HG03139 (cell line): ENCODE data around the gene LOXL1.

Experiments
- ATAC-seq: cut with Tn5 transposase; IDR thresholded peaks from one replicate; pipeline ENCODE4 v1.9.1; 2021; ENCODE audit not compliant: unreplicated experiment

The LOXL1 gene

GRCh38 chr15:73921254-73921925 is 4.9 kb upstream of the LOXL1 start:
- ATAC-seq = no peak

- ATAC-seq = no peak
Measured at GRCh38 chr15:73922186-73923151, 3.8 kb upstream of the LOXL1 start.

- no peak for ATAC-seq
Measured at GRCh38 chr15:73923156-73923487, 3.1 kb upstream of the LOXL1 start.

GRCh38 chr15:73923488-73924164 is 2.6 kb upstream of the LOXL1 start:
- ATAC-seq = no peak

GRCh38 chr15:73924171-73924921 is 1.9 kb upstream of the LOXL1 start:
- ATAC-seq = no peak

- ATAC-seq = no peak
Measured at GRCh38 chr15:73925848-73926218, 429 bp upstream of the LOXL1 start.

GRCh38 chr15:73927003-73927475 is 777 bp downstream of the LOXL1 start:
- no peak for ATAC-seq

GRCh38 chr15:73927476-73928240 is 1.4 kb downstream of the LOXL1 start:
- ATAC-seq = no peak

- ATAC-seq = no peak
Measured at GRCh38 chr15:73928241-73928579, 1.9 kb downstream of the LOXL1 start.

GRCh38 chr15:73928971-73929627 is 2.8 kb downstream of the LOXL1 start:
- no peak for ATAC-seq

- no peak for ATAC-seq
Measured at GRCh38 chr15:73930371-73930770, 4.1 kb downstream of the LOXL1 start.

- no peak for ATAC-seq
Measured at GRCh38 chr15:73930790-73931281, 4.6 kb downstream of the LOXL1 start.

- ATAC-seq = no peak
Measured at GRCh38 chr15:73931441-73931840, 5.2 kb downstream of the LOXL1 start.

GRCh38 chr15:73932381-73933191 is 6.3 kb downstream of the LOXL1 start:
- ATAC-seq = no peak

GRCh38 chr15:73934281-73934680 is 8.0 kb downstream of the LOXL1 start:
- ATAC-seq = no peak

- no peak for ATAC-seq
Measured at GRCh38 chr15:73935547-73935946, 9.3 kb downstream of the LOXL1 start.

GRCh38 chr15:73936181-73936580 is 9.9 kb downstream of the LOXL1 start:
- no peak for ATAC-seq

GRCh38 chr15:73936588-73937290 is 10.5 kb downstream of the LOXL1 start:
- ATAC-seq = no peak
